Amygdala (tissue), 56 donors: Measurements from ENCODE around the gene TIMP1.

Source experiments
- DNase-seq, 56 donors: peaks; one replicate each; lab custom pipeline; 2025; lab: John Stamatoyannopoulos, UW

The TIMP1 gene

GRCh38 chrX:47631676-47632075 lies 49.4 kb downstream of the TIMP1 start:
- DNase-seq, result no peak

GRCh38 chrX:47632666-47633065 lies 50.4 kb downstream of the TIMP1 start:
- DNase-seq, result no peak

GRCh38 chrX:47633689-47634590 lies 51.7 kb downstream of the TIMP1 start:
- DNase-seq, result no peak

GRCh38 chrX:47634871-47635575 lies 52.8 kb downstream of the TIMP1 start:
- DNase-seq, result no peak
